Body of pancreas (tissue), 4 donors: Measurements from ENCODE around the gene ST6GALNAC4.

Experiments
- POLR2A ChIP-seq, 3 donors: fragments of 450-650 bp; IDR thresholded peaks; one replicate each; pipeline ENCODE4 v1.6.1; 2016; ENCODE audit warnings: antibody characterized with exemption in 3 of 3, mild to moderate bottlenecking in 2 of 3
- TF ChIP-seq, protein P1 (sequence below), 7 experiments: fragments of 450-650 bp in 4 of 7; fragments of 200-600 bp in 3 of 7; sonication (generic) in 3 of 7; IDR thresholded peaks; one replicate each; pipeline ENCODE4 v1.5.1; 2016 to 2019; ENCODE audit warnings: antibody characterized with exemption in 7 of 7

DNA sequence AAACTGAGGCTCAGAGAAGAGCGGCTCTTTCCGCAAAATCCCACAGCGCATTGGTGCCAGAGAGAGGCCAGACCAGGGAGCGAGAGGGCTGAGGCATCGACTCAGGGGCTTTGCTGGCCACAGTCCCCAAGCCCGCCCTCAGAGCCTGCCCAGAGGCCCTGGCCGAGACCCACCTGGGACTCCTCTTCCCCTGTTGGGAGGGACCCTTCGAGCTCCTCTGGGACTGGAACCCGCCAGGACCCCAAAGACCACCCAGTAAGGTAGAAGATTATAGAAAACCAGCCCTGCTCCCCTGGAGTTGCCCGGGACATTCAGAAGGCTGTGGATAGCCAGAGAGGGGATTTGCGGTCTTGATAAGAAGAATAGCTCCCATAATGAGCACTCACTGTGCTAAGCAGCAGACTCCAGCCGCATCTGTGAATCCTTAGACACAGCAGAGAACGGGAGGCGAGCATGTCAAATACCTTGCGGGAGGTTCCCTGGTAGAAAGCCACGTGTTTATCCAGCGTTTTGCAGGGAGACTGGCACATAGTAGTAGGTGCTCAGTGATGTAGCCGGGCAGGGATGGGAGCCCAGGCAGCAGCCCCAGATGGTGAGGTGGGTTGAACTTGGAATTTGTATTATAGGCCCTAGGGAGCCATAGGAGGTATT is 38.7 kb downstream of the ST6GALNAC4 start:
- TF ChIP-seq, protein P1, sequence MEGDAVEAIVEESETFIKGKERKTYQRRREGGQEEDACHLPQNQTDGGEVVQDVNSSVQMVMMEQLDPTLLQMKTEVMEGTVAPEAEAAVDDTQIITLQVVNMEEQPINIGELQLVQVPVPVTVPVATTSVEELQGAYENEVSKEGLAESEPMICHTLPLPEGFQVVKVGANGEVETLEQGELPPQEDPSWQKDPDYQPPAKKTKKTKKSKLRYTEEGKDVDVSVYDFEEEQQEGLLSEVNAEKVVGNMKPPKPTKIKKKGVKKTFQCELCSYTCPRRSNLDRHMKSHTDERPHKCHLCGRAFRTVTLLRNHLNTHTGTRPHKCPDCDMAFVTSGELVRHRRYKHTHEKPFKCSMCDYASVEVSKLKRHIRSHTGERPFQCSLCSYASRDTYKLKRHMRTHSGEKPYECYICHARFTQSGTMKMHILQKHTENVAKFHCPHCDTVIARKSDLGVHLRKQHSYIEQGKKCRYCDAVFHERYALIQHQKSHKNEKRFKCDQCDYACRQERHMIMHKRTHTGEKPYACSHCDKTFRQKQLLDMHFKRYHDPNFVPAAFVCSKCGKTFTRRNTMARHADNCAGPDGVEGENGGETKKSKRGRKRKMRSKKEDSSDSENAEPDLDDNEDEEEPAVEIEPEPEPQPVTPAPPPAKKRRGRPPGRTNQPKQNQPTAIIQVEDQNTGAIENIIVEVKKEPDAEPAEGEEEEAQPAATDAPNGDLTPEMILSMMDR (IDR thresholded peaks at IDR 0.05), result no peak
- no peak for TF ChIP-seq POLR2A (IDR thresholded peaks at IDR 0.05)
